Measurements from ENCODE around the gene LMF1.

GRCh38 chr16:947255-947921 lies 23.4 kb downstream of the LMF1 start:
- TF ChIP-seq, protein P1, sequence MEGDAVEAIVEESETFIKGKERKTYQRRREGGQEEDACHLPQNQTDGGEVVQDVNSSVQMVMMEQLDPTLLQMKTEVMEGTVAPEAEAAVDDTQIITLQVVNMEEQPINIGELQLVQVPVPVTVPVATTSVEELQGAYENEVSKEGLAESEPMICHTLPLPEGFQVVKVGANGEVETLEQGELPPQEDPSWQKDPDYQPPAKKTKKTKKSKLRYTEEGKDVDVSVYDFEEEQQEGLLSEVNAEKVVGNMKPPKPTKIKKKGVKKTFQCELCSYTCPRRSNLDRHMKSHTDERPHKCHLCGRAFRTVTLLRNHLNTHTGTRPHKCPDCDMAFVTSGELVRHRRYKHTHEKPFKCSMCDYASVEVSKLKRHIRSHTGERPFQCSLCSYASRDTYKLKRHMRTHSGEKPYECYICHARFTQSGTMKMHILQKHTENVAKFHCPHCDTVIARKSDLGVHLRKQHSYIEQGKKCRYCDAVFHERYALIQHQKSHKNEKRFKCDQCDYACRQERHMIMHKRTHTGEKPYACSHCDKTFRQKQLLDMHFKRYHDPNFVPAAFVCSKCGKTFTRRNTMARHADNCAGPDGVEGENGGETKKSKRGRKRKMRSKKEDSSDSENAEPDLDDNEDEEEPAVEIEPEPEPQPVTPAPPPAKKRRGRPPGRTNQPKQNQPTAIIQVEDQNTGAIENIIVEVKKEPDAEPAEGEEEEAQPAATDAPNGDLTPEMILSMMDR (IDR thresholded peaks at IDR 0.05; ENCODE audit: low read depth, low read length) = no peak
- TF ChIP-seq POLR2A (IDR thresholded peaks at IDR 0.05; ENCODE audit: extremely low read depth, insufficient read length) = no peak
- no peak for TF ChIP-seq MAX (IDR thresholded peaks at IDR 0.05; ENCODE audit: low read depth, low read length)
